OCI-LY7 (cell line): ENCODE data around the gene CMTM4. TPM values are rescaled to one million over a fixed set of nuclear protein-coding genes. Genes with fewer than 3 reads are reported as not detected.

Experiments
- BruUV-seq: library from RNA; stranded (reverse); fragments of 400-500 nt; replicated peaks from 2 replicates; lab custom pipeline; 2021; lab: Mats Ljungman, UMichigan
- CTCF ChIA-PET: fragments of 300-600 bp; sonication (Branson Sonifier 250); formaldehyde crosslinking; loops from one replicate; lab custom pipeline; 2022; ENCODE audit warnings: antibody characterized with exemption; ENCODE audit not compliant: unreplicated experiment; lab: Charles Lee
- POLR2A ChIA-PET: fragments of 300-600 bp; sonication (Branson Sonifier 250); formaldehyde crosslinking; loops from one replicate; lab custom pipeline; 2022; ENCODE audit warnings: antibody characterized with exemption; lab: Charles Lee
- DNase-seq: peaks from one replicate; pipeline ENCODE4 v3.0.0-alpha.2; 2015; ENCODE audit warnings: low spot score
- H2AFZ ChIP-seq: fragments of 200-600 bp; sonication (generic), shearing (Covaris generic); 2 replicates; pipeline ENCODE4 v1.6.1; 2014; ENCODE audit warnings: mild to moderate bottlenecking, antibody characterized with exemption, low read length, moderate library complexity
- H3K27ac ChIP-seq: fragments of 200-600 bp; sonication (generic); 2 replicates; pipeline ENCODE4 v1.5.1; 2014; ENCODE audit warnings: mixed run types, low read depth, mild to moderate bottlenecking, moderate library complexity, low read length, inconsistent platforms; ENCODE audit not compliant: poor library complexity, severe bottlenecking
- H3K36me3 ChIP-seq: fragments of 200-600 bp; sonication (generic); 2 replicates; pipeline ENCODE4 v1.6.1; 2014; ENCODE audit warnings: mild to moderate bottlenecking, antibody characterized with exemption, low read length, moderate library complexity, mixed read lengths; ENCODE audit not compliant: insufficient read depth
- H3K4me1 ChIP-seq: fragments of 200-600 bp; sonication (generic); 2 replicates; pipeline ENCODE4 v1.5.1; 2014; ENCODE audit warnings: mild to moderate bottlenecking, low read length; ENCODE audit not compliant: insufficient read depth, poor library complexity, severe bottlenecking
- H3K4me2 ChIP-seq: fragments of 200-600 bp; sonication (generic); 2 replicates; pipeline ENCODE4 v1.6.1; 2014; ENCODE audit warnings: mild to moderate bottlenecking, low read length
- H3K4me3 ChIP-seq: fragments of 200-600 bp; sonication (generic); 2 replicates; pipeline ENCODE4 v1.5.1; 2014; ENCODE audit warnings: mild to moderate bottlenecking, low read depth, low read length; ENCODE audit not compliant: poor library complexity, severe bottlenecking
- H3K79me2 ChIP-seq: fragments of 200-600 bp; sonication (generic); 2 replicates; pipeline ENCODE4 v1.6.1; 2016; ENCODE audit warnings: low read depth, mild to moderate bottlenecking, low read length, moderate library complexity, mixed read lengths; ENCODE audit not compliant: insufficient read depth
- H3K9me2 ChIP-seq: fragments of 200-600 bp; sonication (generic); 2 replicates; pipeline ENCODE4 v1.6.1; 2016; ENCODE audit warnings: mild to moderate bottlenecking, low read length, mixed read lengths; ENCODE audit not compliant: insufficient read depth
- H3K9me3 ChIP-seq: fragments of 200-600 bp; sonication (generic); 2 replicates; pipeline ENCODE4 v1.6.1; 2014; ENCODE audit warnings: mild to moderate bottlenecking, mixed run types, low read length, mixed read lengths
- H4K20me1 ChIP-seq: fragments of 200-600 bp; sonication (generic); 2 replicates; pipeline ENCODE4 v1.6.1; 2014; ENCODE audit warnings: mild to moderate bottlenecking, antibody characterized with exemption, low read length, moderate library complexity, mixed read lengths; ENCODE audit not compliant: insufficient read depth
- EZH2phosphoT487 ChIP-seq: fragments of 200-600 bp; sonication (generic); IDR thresholded peaks from 2 replicates; pipeline ENCODE4 v1.6.1; 2018; ENCODE audit warnings: low read depth, borderline replicate concordance, mild to moderate bottlenecking, mixed run types, antibody characterized with exemption, low read length, moderate library complexity, mixed read lengths
- intact Hi-C: fragments of 100-400 bp; cut with micrococcal nuclease; formaldehyde crosslinking; loops from one replicate; pipeline ENCODE4 v1.10.0; 2022; ENCODE audit not compliant: unreplicated experiment
- total RNA-seq, 2 experiments: library from RNA; depleted of rRNA in 1 of 2; stranded (reverse); fragments of >200 nt in 1 of 2; shearing (Covaris generic) in 1 of 2; gene quantifications; 2 replicates each; pipeline ENCODE4 v1.2.3, GENCODE V29; 2014 to 2022
- TF ChIP-seq, protein P1 (sequence below): fragments of 200-600 bp; sonication (generic); conservative IDR thresholded peaks from 2 replicates; pipeline ENCODE4 v1.5.1; 2014; ENCODE audit warnings: mild to moderate bottlenecking, antibody characterized with exemption, low read length, moderate library complexity, mixed read lengths

The CMTM4 gene
- total RNA-seq, 2 experiments from 2014 or later: 0.03 to 1.3 TPM

DNA sequence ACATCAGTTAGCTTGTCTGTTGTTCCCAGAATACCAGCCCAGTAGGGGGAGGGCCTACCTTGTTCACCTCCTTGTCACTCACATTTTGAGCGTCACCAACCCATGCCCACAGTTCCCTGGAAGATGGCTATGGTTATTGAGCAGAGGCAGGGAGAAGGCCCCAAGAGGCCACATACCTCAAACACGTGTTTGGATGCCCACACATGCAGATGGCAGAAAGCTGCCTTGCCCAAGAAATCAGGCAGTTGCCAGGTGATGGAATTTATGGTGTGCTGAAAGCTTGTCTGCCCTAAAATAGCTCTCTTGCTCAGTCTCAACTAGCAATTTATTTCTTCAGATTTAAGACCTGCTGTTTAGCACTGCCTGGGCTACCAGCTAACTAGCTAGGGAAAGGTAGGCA, 16.5 kb upstream of the CMTM4 start:
- Histone ChIP-seq H3K27ac (no peak overlapping the region), H3K36me3 (no peaks in the 10 kb centered on the region), H2AFZ (no peak overlapping the region), H4K20me1 (no peaks in the 10 kb centered on the region), H3K79me2 (no peaks in the 10 kb centered on the region), H3K4me2 (no peak overlapping the region), H3K4me3 (no peak overlapping the region), H3K9me3 (no peaks in the 10 kb centered on the region), H3K4me1 (no peaks in the 10 kb centered on the region), H3K9me2 (no peaks in the 10 kb centered on the region)
- BruUV-seq: no TSS peak
- POLR2A ChIA-PET: no interaction called here
- DNase-seq: no peak
- intact Hi-C loops: no loop called here
- TF ChIP-seq EZH2phosphoT487: no peak
- TF ChIP-seq, protein P1, sequence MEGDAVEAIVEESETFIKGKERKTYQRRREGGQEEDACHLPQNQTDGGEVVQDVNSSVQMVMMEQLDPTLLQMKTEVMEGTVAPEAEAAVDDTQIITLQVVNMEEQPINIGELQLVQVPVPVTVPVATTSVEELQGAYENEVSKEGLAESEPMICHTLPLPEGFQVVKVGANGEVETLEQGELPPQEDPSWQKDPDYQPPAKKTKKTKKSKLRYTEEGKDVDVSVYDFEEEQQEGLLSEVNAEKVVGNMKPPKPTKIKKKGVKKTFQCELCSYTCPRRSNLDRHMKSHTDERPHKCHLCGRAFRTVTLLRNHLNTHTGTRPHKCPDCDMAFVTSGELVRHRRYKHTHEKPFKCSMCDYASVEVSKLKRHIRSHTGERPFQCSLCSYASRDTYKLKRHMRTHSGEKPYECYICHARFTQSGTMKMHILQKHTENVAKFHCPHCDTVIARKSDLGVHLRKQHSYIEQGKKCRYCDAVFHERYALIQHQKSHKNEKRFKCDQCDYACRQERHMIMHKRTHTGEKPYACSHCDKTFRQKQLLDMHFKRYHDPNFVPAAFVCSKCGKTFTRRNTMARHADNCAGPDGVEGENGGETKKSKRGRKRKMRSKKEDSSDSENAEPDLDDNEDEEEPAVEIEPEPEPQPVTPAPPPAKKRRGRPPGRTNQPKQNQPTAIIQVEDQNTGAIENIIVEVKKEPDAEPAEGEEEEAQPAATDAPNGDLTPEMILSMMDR: no peak
- CTCF ChIA-PET: interaction anchor here (0.6 to 1.1 kb wide), 3 partner anchors 39 to 62 kb away, joined by 3 read pairs; no protein-coding TSS in a partner anchor

DNA sequence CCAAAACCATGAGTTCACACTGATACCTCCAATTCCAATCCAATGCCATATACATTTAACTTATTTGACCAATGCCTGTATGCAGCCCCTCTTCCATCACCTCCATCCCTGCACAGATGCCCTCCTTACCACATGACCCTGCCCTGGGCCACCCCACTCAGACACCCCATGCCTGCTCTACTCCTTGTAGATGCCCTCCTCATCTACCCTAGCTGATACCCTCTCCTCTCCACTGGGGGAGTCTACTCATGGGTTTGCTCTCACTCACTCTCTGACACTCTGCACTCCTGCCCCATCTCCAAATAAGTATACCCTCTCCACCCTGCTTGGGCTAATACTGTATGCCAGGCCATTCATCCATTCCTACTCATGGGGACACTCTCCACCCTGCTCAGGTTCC, 16.0 kb upstream of the CMTM4 start:
- CTCF ChIA-PET: interaction anchor here (1.1 kb wide), 1 partner anchor 61 kb away, joined by 3 read pairs; no protein-coding TSS in a partner anchor
- TF ChIP-seq EZH2phosphoT487: no peak
- TF ChIP-seq, protein P1: no peak
- no TSS peak for BruUV-seq
- H3K27ac ChIP-seq: no peak overlapping the region
- H3K4me2 ChIP-seq: no peak overlapping the region
- no peaks in the 10 kb centered on the region for H3K9me2 ChIP-seq
- POLR2A ChIA-PET: no interaction called here
- H3K79me2 ChIP-seq: no peaks in the 10 kb centered on the region
- H3K9me3 ChIP-seq: no peaks in the 10 kb centered on the region
- H3K4me1 ChIP-seq: no peaks in the 10 kb centered on the region
- no peak overlapping the region for H2AFZ ChIP-seq
- no peak overlapping the region for H3K4me3 ChIP-seq
- DNase-seq: no peak
- intact Hi-C loops: no loop called here
- no peaks in the 10 kb centered on the region for H4K20me1 ChIP-seq
- H3K36me3 ChIP-seq: no peaks in the 10 kb centered on the region

DNA sequence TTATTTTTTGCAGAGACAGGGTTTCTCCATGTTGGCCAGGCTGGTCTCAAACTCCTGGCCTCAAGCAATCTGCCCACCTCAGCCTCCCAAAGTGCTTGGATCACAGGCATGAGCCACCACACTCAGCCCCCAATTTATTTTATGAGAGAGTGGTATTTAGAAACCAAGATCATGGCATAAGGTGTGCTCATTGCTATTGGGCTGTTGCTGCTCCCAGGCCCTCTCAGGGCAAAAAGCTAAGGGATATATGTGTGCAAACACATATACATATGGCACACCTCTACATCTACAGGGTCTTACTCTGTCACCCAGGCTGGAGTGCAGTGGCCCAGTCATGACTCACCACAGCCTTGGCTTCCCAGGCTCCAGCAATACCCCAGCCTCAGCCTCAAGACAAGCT, 15.0 kb upstream of the CMTM4 start:
- H3K4me3 ChIP-seq: no peak overlapping the region
- H3K36me3 ChIP-seq: no peaks in the 10 kb centered on the region
- ChIA-PET POLR2A (interaction anchor here (0.6 kb wide), 1 partner anchor 57 kb away, joined by 3 read pairs; no protein-coding TSS in a partner anchor), CTCF (no interaction called here)
- DNase-seq: no peak
- intact Hi-C loops: no loop called here
- no peak overlapping the region for H3K27ac ChIP-seq
- no peaks in the 10 kb centered on the region for H4K20me1 ChIP-seq
- no peak overlapping the region for H2AFZ ChIP-seq
- no peaks in the 10 kb centered on the region for H3K9me2 ChIP-seq
- H3K9me3 ChIP-seq: no peaks in the 10 kb centered on the region
- no peaks in the 10 kb centered on the region for H3K4me1 ChIP-seq
- BruUV-seq: no TSS peak
- no peaks in the 10 kb centered on the region for H3K79me2 ChIP-seq
- no peak overlapping the region for H3K4me2 ChIP-seq
- no peak for TF ChIP-seq EZH2phosphoT487
- TF ChIP-seq, protein P1: no peak
